Thoracic aorta (tissue), 2 donors: ENCODE data around the gene GRAMD1A. TPM values are rescaled to one million over a fixed set of nuclear protein-coding genes. Genes with fewer than 3 reads are reported as not detected.
"Not testable (repeated sequence)": the region's sequence is repeated elsewhere in the genome, so short reads cannot be mapped to it uniquely, and the experiment has no call there.

Source experiments
- ATAC-seq: fragments of 150-250 bp; one replicate; pipeline ENCODE4 v1.8.0; 2017; ENCODE audit warnings: low read depth; ENCODE audit not compliant: insufficient number of reproducible peaks, low FRiP score
- DNase-seq: peaks from one replicate; pipeline ENCODE4 v3.0.0-alpha.2; 2020; ENCODE audit warnings: low spot score
- H3K27ac ChIP-seq, 2 donors: fragments of 200-600 bp; sonication (generic); 1 replicate in 1 of 2; 2 replicates in 1 of 2; pipeline ENCODE4 v1.5.1; 2016; ENCODE audit warnings: mild to moderate bottlenecking in 2 of 2, moderate library complexity in 2 of 2
- H3K27me3 ChIP-seq: fragments of 200-600 bp; sonication (generic); replicated peaks from 2 replicates; pipeline ENCODE4 v1.6.0; 2016; ENCODE audit warnings: mild to moderate bottlenecking; ENCODE audit not compliant: insufficient read depth
- H3K36me3 ChIP-seq: fragments of 200-600 bp; sonication (generic); one replicate; pipeline ENCODE4 v1.5.1; 2016
- H3K4me1 ChIP-seq, 2 donors: fragments of 200-600 bp; sonication (generic); 1 replicate in 1 of 2; 2 replicates in 1 of 2; pipeline versions ENCODE4 v1.5.1 to v1.6.0; 2016; ENCODE audit warnings: low read depth in 2 of 2, mild to moderate bottlenecking in 1 of 2; ENCODE audit not compliant: control insufficient read depth in 1 of 2
- H3K4me3 ChIP-seq: fragments of 200-600 bp; sonication (generic); 2 replicates; pipeline ENCODE4 v1.5.1; 2016; ENCODE audit warnings: mild to moderate bottlenecking
- H3K9me3 ChIP-seq: fragments of 200-600 bp; sonication (generic); 2 replicates; pipeline ENCODE4 v1.5.1; 2016
- total RNA-seq, 2 donors: library from RNA; depleted of rRNA; stranded (reverse); fragments of >200 nt; gene quantifications; one replicate each; pipeline versions ENCODE4 v1.1.0 to v1.2.3, GENCODE V29; 2016
- TF ChIP-seq, protein P1 (sequence below): fragments of 200-600 bp; sonication (generic); IDR thresholded peaks from one replicate; pipeline ENCODE4 v1.5.1; 2019; ENCODE audit warnings: antibody characterized with exemption

Gene GRAMD1A
- total RNA-seq, 2 donors from 2014 or later: 42.9 to 83.5 TPM

DNA sequence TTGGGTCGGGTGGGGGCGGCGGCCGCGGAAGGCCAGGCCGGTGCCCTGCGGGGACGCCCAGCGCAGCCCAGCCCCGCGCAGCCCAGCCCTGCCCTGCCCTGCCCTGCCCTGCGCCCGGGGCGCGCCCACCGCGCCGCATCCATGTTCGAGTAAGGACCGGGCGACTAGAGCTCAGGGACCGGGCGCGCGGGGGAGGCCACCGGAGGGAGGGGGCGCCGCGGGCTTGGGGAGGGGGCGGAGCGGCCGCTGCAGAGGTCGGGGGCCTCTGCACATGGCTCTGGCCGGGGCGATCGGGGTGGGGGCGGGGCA lies 169 bp downstream of the GRAMD1A start:
- Histone ChIP-seq H3K36me3 (no peaks in the 10 kb centered on the region), H3K27me3 (no peaks in the 10 kb centered on the region), H3K4me1 (peaks cover 3 to 65% of the 10 kb centered on the region in 2 donors), H3K4me3 (peak overlapping the region; percentile 95), H3K27ac (peak overlapping the region; percentile 100), H3K9me3 (no peaks in the 10 kb centered on the region)
- TF ChIP-seq, protein P1, sequence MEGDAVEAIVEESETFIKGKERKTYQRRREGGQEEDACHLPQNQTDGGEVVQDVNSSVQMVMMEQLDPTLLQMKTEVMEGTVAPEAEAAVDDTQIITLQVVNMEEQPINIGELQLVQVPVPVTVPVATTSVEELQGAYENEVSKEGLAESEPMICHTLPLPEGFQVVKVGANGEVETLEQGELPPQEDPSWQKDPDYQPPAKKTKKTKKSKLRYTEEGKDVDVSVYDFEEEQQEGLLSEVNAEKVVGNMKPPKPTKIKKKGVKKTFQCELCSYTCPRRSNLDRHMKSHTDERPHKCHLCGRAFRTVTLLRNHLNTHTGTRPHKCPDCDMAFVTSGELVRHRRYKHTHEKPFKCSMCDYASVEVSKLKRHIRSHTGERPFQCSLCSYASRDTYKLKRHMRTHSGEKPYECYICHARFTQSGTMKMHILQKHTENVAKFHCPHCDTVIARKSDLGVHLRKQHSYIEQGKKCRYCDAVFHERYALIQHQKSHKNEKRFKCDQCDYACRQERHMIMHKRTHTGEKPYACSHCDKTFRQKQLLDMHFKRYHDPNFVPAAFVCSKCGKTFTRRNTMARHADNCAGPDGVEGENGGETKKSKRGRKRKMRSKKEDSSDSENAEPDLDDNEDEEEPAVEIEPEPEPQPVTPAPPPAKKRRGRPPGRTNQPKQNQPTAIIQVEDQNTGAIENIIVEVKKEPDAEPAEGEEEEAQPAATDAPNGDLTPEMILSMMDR: no peak
- DNase-seq: no peak
- ATAC-seq: no peak

DNA sequence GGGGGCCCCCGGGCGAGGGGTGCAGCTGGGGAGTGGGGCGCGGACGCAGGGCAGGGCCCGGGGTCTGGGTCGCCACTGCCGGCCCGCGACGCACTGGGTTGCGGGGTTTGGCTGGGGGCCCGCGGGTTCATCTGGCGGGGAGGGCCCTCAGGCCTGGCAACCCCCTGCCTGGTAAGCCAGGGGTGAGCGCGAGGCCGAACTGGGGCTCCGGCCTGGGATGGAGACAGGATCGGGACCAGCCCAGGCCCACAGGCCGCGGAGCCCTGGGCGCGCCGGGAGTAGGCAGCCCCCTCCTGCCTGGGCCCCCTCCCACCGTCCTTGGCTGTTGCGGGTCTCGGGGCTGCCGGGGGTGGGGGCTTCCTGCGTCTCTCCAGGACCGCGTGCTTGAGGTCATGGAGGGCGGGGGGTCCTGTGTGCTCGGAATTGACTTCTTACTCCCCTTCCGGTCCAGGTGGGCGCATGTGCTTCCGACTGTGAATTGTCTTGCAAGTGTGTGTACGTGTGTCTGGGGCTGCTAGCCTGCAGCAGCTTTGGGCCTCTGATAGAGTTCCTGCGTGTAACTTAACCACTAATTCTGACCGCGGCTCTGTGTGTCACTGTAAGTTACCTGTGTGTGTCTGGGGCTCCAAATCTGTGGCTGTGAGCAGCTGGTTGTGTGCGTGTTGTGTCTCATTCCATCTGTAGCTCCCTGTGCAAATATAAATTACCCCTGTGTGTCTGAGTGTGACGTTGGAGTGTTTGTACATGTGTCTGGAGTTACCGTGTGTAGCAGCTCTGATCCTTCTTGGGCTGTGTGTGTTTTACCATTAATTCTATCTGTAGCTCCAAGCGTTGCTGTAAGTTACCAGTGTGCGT lies 751 bp downstream of the GRAMD1A start:
- DNase-seq (no peak), ATAC-seq (no peak)
- TF ChIP-seq, protein P1: no peak
- H3K4me3 ChIP-seq: peak overlapping the region; percentile 95
- H3K27ac ChIP-seq: peak overlapping the region; percentile 100
- no peaks in the 10 kb centered on the region for H3K9me3 ChIP-seq
- H3K4me1 ChIP-seq: peaks cover 3 to 60% of the 10 kb centered on the region in 2 donors
- H3K36me3 ChIP-seq: no peaks in the 10 kb centered on the region
- no peaks in the 10 kb centered on the region for H3K27me3 ChIP-seq

DNA sequence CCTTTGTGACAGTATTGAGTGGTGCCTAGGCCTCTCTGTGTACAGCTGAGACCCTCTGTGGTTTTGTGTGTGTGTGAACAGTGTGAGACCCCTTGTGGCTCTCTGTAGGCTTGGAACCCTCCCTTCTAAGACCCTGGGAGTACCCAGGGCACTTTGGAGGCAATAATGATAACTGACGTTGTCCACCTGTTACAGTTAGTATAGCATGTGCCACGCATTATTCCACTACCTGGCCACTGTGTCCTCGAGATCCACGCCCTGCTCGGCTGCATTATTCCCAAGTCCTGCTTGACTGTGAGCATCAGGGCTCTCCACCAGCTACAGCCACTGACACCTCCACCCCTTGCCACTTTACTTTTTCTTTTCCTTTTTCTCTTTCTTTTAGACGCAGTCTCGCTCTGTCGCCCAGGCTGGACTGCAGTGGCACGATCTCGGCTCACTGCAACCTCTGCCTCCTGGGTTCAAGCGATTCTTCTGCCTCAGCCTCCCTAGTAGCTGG lies 2.0 kb downstream of the GRAMD1A start:
- ATAC-seq (no peak), DNase-seq (no peak)
- no peak overlapping the region for H3K27ac ChIP-seq
- H3K4me1 ChIP-seq: peaks cover under 1 to 50% of the 10 kb centered on the region in 2 donors
- H3K27me3 ChIP-seq: no peaks in the 10 kb centered on the region
- TF ChIP-seq, protein P1: no peak
- H3K4me3 ChIP-seq: no peak overlapping the region
- no peaks in the 10 kb centered on the region for H3K9me3 ChIP-seq
- no peaks in the 10 kb centered on the region for H3K36me3 ChIP-seq

DNA sequence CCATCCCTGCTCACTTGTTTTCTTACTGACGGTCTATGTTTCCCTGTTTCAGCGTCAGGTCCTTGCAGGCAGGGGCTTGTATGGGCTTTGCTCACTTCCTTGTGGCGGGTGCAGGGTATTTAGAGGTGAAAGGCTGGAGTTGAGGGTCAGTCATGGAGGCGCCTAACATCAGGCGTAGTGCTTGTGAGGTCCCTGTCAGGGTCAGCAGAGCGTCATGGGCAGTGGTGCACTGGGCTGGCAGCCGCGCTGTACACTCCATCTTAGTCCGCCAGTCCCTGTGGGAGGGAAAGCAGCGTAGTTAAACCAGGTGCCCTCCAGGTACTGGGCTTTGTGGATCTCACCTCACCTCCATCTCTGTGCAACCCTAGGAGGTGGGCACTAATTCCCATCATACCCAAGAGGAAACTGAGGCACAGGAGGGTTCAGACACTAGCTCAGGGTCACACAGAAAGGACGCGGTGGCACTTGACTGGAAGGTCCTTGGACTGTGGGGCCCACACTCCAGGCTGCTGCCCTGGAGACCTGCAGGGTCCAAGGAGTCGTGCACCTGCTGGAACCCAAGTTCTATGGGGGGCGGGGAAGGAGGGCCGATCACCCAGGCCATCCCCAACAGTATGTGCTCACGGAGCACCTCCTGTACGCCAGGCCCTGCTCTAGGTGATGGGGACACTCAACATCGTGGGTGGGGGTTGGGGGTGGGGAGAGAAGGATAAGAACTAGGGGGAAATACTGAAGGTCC lies 4.6 kb downstream of the GRAMD1A start:
- Histone ChIP-seq H3K4me1 (peaks cover 0 to 30% of the 10 kb centered on the region in 2 donors), H3K36me3 (peaks cover 8% of the 10 kb centered on the region), H3K27me3 (no peaks in the 10 kb centered on the region), H3K4me3 (no peak overlapping the region), H3K9me3 (no peaks in the 10 kb centered on the region), H3K27ac (no peak overlapping the region)
- DNase-seq (no peak), ATAC-seq (no peak)
- TF ChIP-seq, protein P1: no peak

DNA sequence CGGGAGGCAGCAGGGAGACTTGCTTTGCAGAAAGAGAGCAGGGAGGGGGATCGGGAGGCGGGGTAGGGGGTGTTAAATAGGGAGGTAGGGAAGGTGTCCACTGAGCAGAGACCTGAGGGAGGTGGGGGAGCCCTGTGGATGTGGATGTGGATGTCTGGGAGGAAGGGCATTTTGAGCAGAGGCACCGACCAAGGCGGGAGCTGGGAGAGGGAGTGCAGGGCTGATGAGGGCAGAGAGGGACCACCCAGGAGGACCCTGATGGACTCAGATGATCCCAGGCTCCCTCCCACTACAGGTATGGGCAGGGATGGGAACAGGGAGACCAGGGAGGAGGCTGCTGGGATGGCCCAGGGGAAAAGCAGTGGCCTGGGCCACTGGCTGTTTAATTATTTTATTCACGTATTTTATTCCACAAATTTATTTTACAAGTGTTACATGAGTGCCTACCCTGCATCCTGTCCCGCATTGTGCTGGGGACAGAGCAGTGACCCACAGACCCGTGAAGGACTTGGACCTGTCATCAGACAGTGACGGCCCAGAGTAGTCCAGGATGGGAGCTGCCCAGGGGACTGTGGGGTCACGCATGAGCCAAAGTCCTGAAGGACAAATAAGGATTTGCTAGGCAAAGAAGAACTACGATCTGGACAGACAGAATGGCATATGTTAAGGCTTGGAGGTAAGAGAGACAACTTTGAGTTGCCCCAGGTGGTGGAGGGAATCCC lies 5.3 kb downstream of the GRAMD1A start:
- Histone ChIP-seq H3K9me3 (no peaks in the 10 kb centered on the region), H3K27ac (peak overlapping the region in 1 of 2 donors; percentile 9), H3K4me1 (peaks cover 0 to 30% of the 10 kb centered on the region in 2 donors), H3K36me3 (peaks cover 14% of the 10 kb centered on the region), H3K27me3 (no peaks in the 10 kb centered on the region), H3K4me3 (no peak overlapping the region)
- DNase-seq (no peak), ATAC-seq (no peak)
- TF ChIP-seq, protein P1: no peak

DNA sequence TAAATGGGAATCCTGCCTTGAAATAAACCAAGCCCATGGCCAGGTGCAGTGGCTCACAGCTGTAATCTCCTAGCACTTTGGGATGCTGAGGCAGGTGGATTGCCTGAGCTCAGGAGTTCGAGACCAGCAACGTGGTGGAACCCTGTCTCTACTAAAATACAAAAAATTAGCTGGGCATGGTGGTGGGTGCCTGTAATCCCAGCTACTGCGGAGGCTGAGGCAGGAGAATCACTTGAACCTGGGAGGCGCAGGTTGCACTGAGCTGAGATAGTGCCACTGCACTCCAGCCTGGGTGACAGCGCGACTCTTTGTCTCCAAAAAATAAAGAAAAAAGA lies 5.9 kb downstream of the GRAMD1A start:
- Histone ChIP-seq H3K27ac (peak overlapping the region in 1 of 2 donors; percentile 9), H3K36me3 (peaks cover 18% of the 10 kb centered on the region)

More for the DNA sequence above, 5.9 kb downstream of the GRAMD1A start:
- not testable (repeated sequence) for H3K9me3 ChIP-seq, H3K4me3 ChIP-seq, H3K27me3 ChIP-seq, DNase-seq, ATAC-seq
- peaks cover 0 to 30% of the 10 kb centered on the region in 2 donors for H3K4me1 ChIP-seq
